MCF 10A (cell line): Measurements from ENCODE around the gene BEND5. TPM values are rescaled to one million over a fixed set of nuclear protein-coding genes. Genes with fewer than 3 reads are reported as not detected.

ENCODE experiments used
- BruUV-seq: library from RNA; stranded (reverse); fragments of 400-500 nt; replicated peaks from 2 replicates; lab custom pipeline; 2021; lab: Mats Ljungman, UMichigan
- CTCF ChIA-PET: fragments of 300-600 bp; sonication (Branson Sonifier 250); formaldehyde crosslinking; extraction: SDS; loops from one replicate; lab custom pipeline; 2021; ENCODE audit warnings: antibody characterized with exemption, inconsistent platforms; lab: Yijun Ruan, JAX
- POLR2A ChIA-PET: fragments of 300-600, 350-650 bp; sonication (Branson Sonifier 250); formaldehyde crosslinking; extraction: SDS; loops from one replicate; lab custom pipeline; 2020; ENCODE audit warnings: antibody characterized with exemption, inconsistent platforms; lab: Yijun Ruan, JAX
- DNase-seq: peaks from one replicate; pipeline ENCODE4 v3.0.0-alpha.2; 2018; ENCODE audit not compliant: unreplicated experiment
- H3K27ac Mint-ChIP-seq: one replicate; pipeline ENCODE4 v1.8.0; 2022; ENCODE audit warnings: mild to moderate bottlenecking, low read depth, mixed read lengths; ENCODE audit not compliant: unreplicated experiment
- H3K27me3 Mint-ChIP-seq: one replicate; pipeline ENCODE4 v1.8.0; 2022; ENCODE audit warnings: mixed read lengths; ENCODE audit not compliant: insufficient read depth, unreplicated experiment
- H3K36me3 Mint-ChIP-seq: one replicate; pipeline ENCODE4 v1.8.0; 2022; ENCODE audit warnings: mild to moderate bottlenecking, moderate library complexity, mixed read lengths; ENCODE audit not compliant: insufficient read depth, unreplicated experiment
- H3K4me1 Mint-ChIP-seq: one replicate; pipeline ENCODE4 v1.8.0; 2022; ENCODE audit warnings: mixed read lengths; ENCODE audit not compliant: insufficient read depth, unreplicated experiment
- H3K4me3 Mint-ChIP-seq: one replicate; pipeline ENCODE4 v1.8.0; 2022; ENCODE audit warnings: mild to moderate bottlenecking, moderate library complexity, mixed read lengths; ENCODE audit not compliant: unreplicated experiment
- H3K9me3 Mint-ChIP-seq: one replicate; pipeline ENCODE4 v1.8.0; 2022; ENCODE audit warnings: mixed read lengths; ENCODE audit not compliant: unreplicated experiment
- intact Hi-C: fragments of 100-400 bp; cut with micrococcal nuclease; formaldehyde crosslinking; loops from 2 replicates; pipeline ENCODE4 v1.14.1; 2022
- total RNA-seq: library from RNA; stranded (reverse); gene quantifications from 2 replicates; pipeline ENCODE4 v1.2.3, GENCODE V29; 2022
- TF ChIP-seq, protein P1 (sequence below): fragments of 200-600 bp; IDR thresholded peaks from one replicate; pipeline ENCODE4 v1.8.0; 2022; ENCODE audit warnings: antibody characterized with exemption, mild to moderate bottlenecking; ENCODE audit not compliant: unreplicated experiment

The BEND5 gene
- total RNA-seq, 1 experiment from 2014 or later = not detected

DNA sequence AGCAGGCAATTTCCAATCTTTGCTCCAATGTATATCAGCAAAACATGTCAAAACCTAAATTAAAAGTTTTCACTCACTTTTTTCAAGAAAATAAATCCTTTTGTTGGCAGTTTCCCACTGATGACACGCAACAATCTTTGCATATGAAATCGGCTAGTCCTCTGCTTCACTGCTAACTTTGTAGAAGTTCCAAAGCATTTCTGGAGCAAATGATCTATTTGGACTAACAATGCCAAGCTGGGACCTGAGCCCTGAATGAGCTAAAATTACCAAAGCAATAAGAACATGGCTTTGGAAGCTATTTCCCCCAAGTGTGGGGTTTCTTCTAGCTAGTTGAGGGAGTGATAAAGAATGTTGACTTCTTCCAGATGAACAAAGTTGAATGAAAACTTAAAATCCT, 5.1 kb downstream of the BEND5 start:
- POLR2A ChIA-PET = no interaction called here
- H3K27me3 Mint-ChIP-seq = peaks cover 30% of the 10 kb centered on the region
- H3K27ac Mint-ChIP-seq = no peak overlapping the region
- H3K9me3 Mint-ChIP-seq = no peaks in the 10 kb centered on the region
- TF ChIP-seq, protein P1, sequence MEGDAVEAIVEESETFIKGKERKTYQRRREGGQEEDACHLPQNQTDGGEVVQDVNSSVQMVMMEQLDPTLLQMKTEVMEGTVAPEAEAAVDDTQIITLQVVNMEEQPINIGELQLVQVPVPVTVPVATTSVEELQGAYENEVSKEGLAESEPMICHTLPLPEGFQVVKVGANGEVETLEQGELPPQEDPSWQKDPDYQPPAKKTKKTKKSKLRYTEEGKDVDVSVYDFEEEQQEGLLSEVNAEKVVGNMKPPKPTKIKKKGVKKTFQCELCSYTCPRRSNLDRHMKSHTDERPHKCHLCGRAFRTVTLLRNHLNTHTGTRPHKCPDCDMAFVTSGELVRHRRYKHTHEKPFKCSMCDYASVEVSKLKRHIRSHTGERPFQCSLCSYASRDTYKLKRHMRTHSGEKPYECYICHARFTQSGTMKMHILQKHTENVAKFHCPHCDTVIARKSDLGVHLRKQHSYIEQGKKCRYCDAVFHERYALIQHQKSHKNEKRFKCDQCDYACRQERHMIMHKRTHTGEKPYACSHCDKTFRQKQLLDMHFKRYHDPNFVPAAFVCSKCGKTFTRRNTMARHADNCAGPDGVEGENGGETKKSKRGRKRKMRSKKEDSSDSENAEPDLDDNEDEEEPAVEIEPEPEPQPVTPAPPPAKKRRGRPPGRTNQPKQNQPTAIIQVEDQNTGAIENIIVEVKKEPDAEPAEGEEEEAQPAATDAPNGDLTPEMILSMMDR = no peak
- CTCF ChIA-PET = interaction anchor here (0.8 to 1.2 kb wide), 3 partner anchors 14 to 1331 kb away, joined by 3 read pairs; no protein-coding TSS in a partner anchor
- H3K36me3 Mint-ChIP-seq = peaks cover 5% of the 10 kb centered on the region
- intact Hi-C loops = no loop called here
- BruUV-seq = no TSS peak
- H3K4me1 Mint-ChIP-seq = no peaks in the 10 kb centered on the region
- no peak overlapping the region for H3K4me3 Mint-ChIP-seq
- DNase-seq = no peak

DNA sequence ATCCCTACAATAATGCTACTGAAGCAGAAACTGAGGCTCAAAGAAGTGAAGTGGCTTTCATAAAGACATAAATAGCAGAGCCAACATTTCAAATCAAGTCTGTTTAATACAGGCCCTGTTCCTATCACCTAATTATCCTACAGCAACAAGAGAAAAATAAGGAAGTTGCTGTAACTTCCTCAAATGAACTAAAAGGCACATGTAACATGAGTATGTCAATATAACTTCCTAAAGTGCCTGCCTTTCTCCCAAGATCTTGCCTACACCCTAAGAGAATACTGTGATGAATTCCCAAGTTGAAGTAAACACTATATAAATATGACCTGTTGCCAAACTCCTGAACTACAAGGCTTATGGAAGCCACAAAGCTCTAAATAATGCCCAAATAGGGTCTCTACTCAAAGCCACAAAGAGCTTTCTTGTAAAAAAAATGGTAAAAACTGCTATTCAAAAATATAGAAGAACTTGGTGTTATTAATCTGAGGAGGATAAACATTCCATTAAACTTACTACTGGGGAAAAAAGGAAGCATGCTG, 8.6 kb downstream of the BEND5 start:
- no peaks in the 10 kb centered on the region for H3K4me1 Mint-ChIP-seq
- H3K9me3 Mint-ChIP-seq = no peaks in the 10 kb centered on the region
- no peak overlapping the region for H3K27ac Mint-ChIP-seq
- peaks cover 14% of the 10 kb centered on the region for H3K27me3 Mint-ChIP-seq
- no peak overlapping the region for H3K4me3 Mint-ChIP-seq
- CTCF ChIA-PET = interaction anchor here (0.6 to 0.9 kb wide), 2 partner anchors 195 to 944 kb away, joined by 3 to 4 read pairs; no protein-coding TSS in a partner anchor
- BruUV-seq = no TSS peak
- peaks cover 5% of the 10 kb centered on the region for H3K36me3 Mint-ChIP-seq
- no peak for DNase-seq
- POLR2A ChIA-PET = no interaction called here
- intact Hi-C loops = no loop called here
- TF ChIP-seq, protein P1 = no peak

DNA sequence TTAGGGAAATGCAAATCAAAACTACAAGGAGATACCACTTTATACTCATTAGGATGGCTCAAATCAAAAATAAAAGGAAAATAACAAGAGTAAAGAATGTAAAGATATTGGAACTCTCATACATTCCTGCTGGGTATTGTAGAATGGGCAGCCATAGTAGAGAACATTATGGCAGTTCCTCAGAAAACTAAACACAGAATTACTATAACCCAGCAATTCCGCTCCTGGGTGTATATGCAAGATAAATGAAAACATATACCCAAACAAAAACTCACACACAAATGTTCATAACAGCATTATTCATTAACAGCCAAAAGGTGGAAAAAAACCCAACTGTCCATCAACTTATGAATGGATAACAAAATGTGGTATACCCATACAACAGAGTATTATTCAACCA, 11.4 kb downstream of the BEND5 start:
- Mint-ChIP-seq H3K36me3 (no peaks in the 10 kb centered on the region), H3K4me3 (no peak overlapping the region), H3K9me3 (no peaks in the 10 kb centered on the region), H3K4me1 (no peaks in the 10 kb centered on the region), H3K27me3 (peaks cover 6% of the 10 kb centered on the region), H3K27ac (no peak overlapping the region)
- CTCF ChIA-PET = no interaction called here
- intact Hi-C loops = no loop called here
- POLR2A ChIA-PET = no interaction called here
- TF ChIP-seq, protein P1 = no peak
- no peak for DNase-seq
- no TSS peak for BruUV-seq

DNA sequence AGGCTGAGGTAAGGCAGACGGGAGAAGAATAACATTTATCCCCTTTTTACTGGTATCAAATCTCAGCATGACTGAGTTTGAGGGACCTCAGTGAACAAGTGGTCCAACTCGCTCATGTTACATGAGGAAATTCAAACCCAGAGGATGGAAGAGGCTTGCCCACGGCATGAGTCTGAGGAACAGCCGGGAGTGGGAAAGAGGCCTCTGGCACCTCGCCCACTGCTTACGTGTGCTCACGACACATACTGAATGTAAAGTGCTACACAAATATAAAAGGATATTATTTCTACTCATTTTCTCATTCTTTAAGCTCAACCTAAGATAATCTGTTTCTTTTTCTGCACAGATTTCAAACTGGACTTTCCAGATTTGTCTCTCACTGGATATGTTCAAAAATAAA, 14.7 kb downstream of the BEND5 start:
- intact Hi-C loops = no loop called here
- no peaks in the 10 kb centered on the region for H3K4me1 Mint-ChIP-seq

More for the DNA sequence above, 14.7 kb downstream of the BEND5 start:
- no peaks in the 10 kb centered on the region for H3K36me3 Mint-ChIP-seq
- no peak for DNase-seq
- H3K27me3 Mint-ChIP-seq = no peaks in the 10 kb centered on the region
- no peaks in the 10 kb centered on the region for H3K9me3 Mint-ChIP-seq
- no peak overlapping the region for H3K4me3 Mint-ChIP-seq
- ChIA-PET CTCF (interaction anchor here (0.6 kb wide), 1 partner anchor 109 kb away, joined by 4 read pairs; no protein-coding TSS in a partner anchor), POLR2A (no interaction called here)
- TF ChIP-seq, protein P1 = no peak
- BruUV-seq = no TSS peak
- no peak overlapping the region for H3K27ac Mint-ChIP-seq
